Vagina (tissue), 2 donors: ENCODE data around the gene RNU1-3. TPM values are rescaled to one million over a fixed set of nuclear protein-coding genes. Genes with fewer than 3 reads are reported as not detected.
"Not testable (repeated sequence)": the region's sequence is repeated elsewhere in the genome, so short reads cannot be mapped to it uniquely, and the experiment has no call there.

ENCODE experiments used
- DNase-seq, 2 donors: peaks; one replicate each; pipeline ENCODE4 v3.0.0-alpha.2; 2017; ENCODE audit errors: extremely low spot score in 2 of 2
- H3K27ac ChIP-seq: fragments of 200-600 bp; sonication (generic); one replicate; pipeline ENCODE4 v1.5.1; 2019
- H3K27me3 ChIP-seq: fragments of 200-600 bp; sonication (generic); one replicate; pipeline ENCODE4 v1.5.1; 2019
- H3K36me3 ChIP-seq, 2 donors: fragments of 200-600 bp; sonication (generic); one replicate each; pipeline ENCODE4 v1.5.1; 2017 to 2019
- H3K4me1 ChIP-seq: fragments of 200-600 bp; sonication (generic); one replicate; pipeline ENCODE4 v1.5.1; 2019
- H3K4me3 ChIP-seq, 2 donors: fragments of 200-600 bp; sonication (generic); 1 replicate in 1 of 2; 2 replicates in 1 of 2; pipeline ENCODE4 v1.5.1; 2016 to 2019
- H3K9me3 ChIP-seq: fragments of 200-600 bp; sonication (generic); one replicate; pipeline ENCODE4 v1.5.1; 2019
- CTCF ChIP-seq, 3 experiments: fragments of 450-650 bp in 2 of 3; fragments of 200-600 bp in 1 of 3; sonication (generic) in 1 of 3; IDR thresholded peaks; one replicate each; pipeline ENCODE4 v1.5.1; 2017 to 2019; ENCODE audit warnings: antibody characterized with exemption in 3 of 3, mild to moderate bottlenecking in 2 of 3, moderate library complexity in 2 of 3
- POLR2A ChIP-seq, 2 donors: fragments of 450-650 bp; IDR thresholded peaks; one replicate each; pipeline ENCODE4 v1.6.1; 2017; ENCODE audit warnings: antibody characterized with exemption in 2 of 2, mild to moderate bottlenecking in 2 of 2, moderate library complexity in 2 of 2
- POLR2AphosphoS5 ChIP-seq, 2 donors: sonication (generic); formaldehyde crosslinking; IDR thresholded peaks; one replicate each; pipeline ENCODE4 v1.9.0; 2017; ENCODE audit warnings: antibody characterized with exemption in 2 of 2, mild to moderate bottlenecking in 2 of 2, low read depth in 1 of 2; ENCODE audit not compliant: insufficient read depth in 1 of 2
- intact Hi-C: fragments of 100-400 bp; cut with DNase I; formaldehyde crosslinking; loops from one replicate; pipeline ENCODE4 v1.15.1; 2023
- total RNA-seq: library from RNA; depleted of rRNA; stranded (reverse); fragments of >200 nt; gene quantifications from one replicate; pipeline ENCODE4 v1.2.3, GENCODE V29; 2016

Gene RNU1-3
- total RNA-seq, 1 donor from 2014 or later: 19,908 TPM

GRCh38 chr1:16687132-16687800 is 20.5 kb upstream of the RNU1-3 start:
- DNase-seq, intact Hi-C loops, H3K4me1 ChIP-seq, H3K36me3 ChIP-seq, H3K9me3 ChIP-seq, H3K27ac ChIP-seq, H3K4me3 ChIP-seq, H3K27me3 ChIP-seq: not testable (repeated sequence)

- H3K9me3 ChIP-seq, H3K27ac ChIP-seq, H3K27me3 ChIP-seq, intact Hi-C loops, DNase-seq, H3K4me3 ChIP-seq, H3K36me3 ChIP-seq, H3K4me1 ChIP-seq: not testable (repeated sequence)
These were observed 19.0 kb upstream of the RNU1-3 start for GRCh38 chr1:16685445-16686371.

- DNase-seq, intact Hi-C loops, H3K9me3 ChIP-seq, H3K27me3 ChIP-seq, H3K4me1 ChIP-seq, H3K27ac ChIP-seq, H3K4me3 ChIP-seq, H3K36me3 ChIP-seq: not testable (repeated sequence)
These were observed 18.1 kb upstream of the RNU1-3 start for GRCh38 chr1:16684738-16685337.

GRCh38 chr1:16684152-16684551 is 17.4 kb upstream of the RNU1-3 start:
- H3K9me3 ChIP-seq, H3K36me3 ChIP-seq, H3K27ac ChIP-seq, DNase-seq, intact Hi-C loops, H3K27me3 ChIP-seq, H3K4me1 ChIP-seq, H3K4me3 ChIP-seq: not testable (repeated sequence)

- H3K27me3 ChIP-seq, H3K4me3 ChIP-seq, DNase-seq, H3K27ac ChIP-seq, intact Hi-C loops, H3K36me3 ChIP-seq, H3K9me3 ChIP-seq, H3K4me1 ChIP-seq: not testable (repeated sequence)
These were observed 16.1 kb upstream of the RNU1-3 start for GRCh38 chr1:16682803-16683202.

- intact Hi-C loops, DNase-seq, H3K4me1 ChIP-seq, H3K4me3 ChIP-seq, H3K36me3 ChIP-seq, H3K9me3 ChIP-seq, H3K27ac ChIP-seq, H3K27me3 ChIP-seq: not testable (repeated sequence)
These were observed 13.6 kb upstream of the RNU1-3 start for GRCh38 chr1:16680366-16680765.

GRCh38 chr1:16677552-16678431 is 11.0 kb upstream of the RNU1-3 start:
- Histone ChIP-seq H3K4me1 (no peaks in the 10 kb centered on the region), H3K27me3 (no peaks in the 10 kb centered on the region), H3K27ac (no peak overlapping the region), H3K9me3 (no peaks in the 10 kb centered on the region), H3K4me3 (no peak overlapping the region), H3K36me3 (no peaks in the 10 kb centered on the region)
- intact Hi-C loops: loop anchor here (10.0 kb wide), 1 partner anchor 1353 kb away; no protein-coding TSS in a partner anchor
- DNase-seq: no peak
- TF ChIP-seq POLR2AphosphoS5 (IDR thresholded peaks at IDR 0.05; ENCODE audit: insufficient read depth in 1 of 2, low read depth in 1 of 2) (no peak), CTCF (IDR thresholded peaks at IDR 0.05) (no peak), POLR2A (IDR thresholded peaks at IDR 0.05) (no peak)

GRCh38 chr1:16676661-16677523 is 10.1 kb upstream of the RNU1-3 start:
- H3K27ac ChIP-seq, H3K27me3 ChIP-seq, H3K4me3 ChIP-seq, H3K36me3 ChIP-seq, H3K4me1 ChIP-seq, H3K9me3 ChIP-seq, DNase-seq: not testable (repeated sequence)
- intact Hi-C loops: loop anchor here (10.0 kb wide), 1 partner anchor 1352 kb away; no protein-coding TSS in a partner anchor

GRCh38 chr1:16675118-16675510 is 8.4 kb upstream of the RNU1-3 start:
- intact Hi-C loops: loop anchor here (10.0 kb wide), 1 partner anchor 1350 kb away; no protein-coding TSS in a partner anchor
- not testable (repeated sequence) for H3K4me1 ChIP-seq, H3K9me3 ChIP-seq, H3K27ac ChIP-seq, DNase-seq, H3K36me3 ChIP-seq, H3K4me3 ChIP-seq, H3K27me3 ChIP-seq

GRCh38 chr1:16673976-16674375 is 7.2 kb upstream of the RNU1-3 start:
- H3K27me3 ChIP-seq, H3K36me3 ChIP-seq, H3K4me3 ChIP-seq, H3K9me3 ChIP-seq, H3K27ac ChIP-seq, DNase-seq, H3K4me1 ChIP-seq: not testable (repeated sequence)
- intact Hi-C loops: loop anchor here (10.0 kb wide), 1 partner anchor 1349 kb away; no protein-coding TSS in a partner anchor
